Esophagus muscularis mucosa (tissue), 4 donors: ENCODE results near the gene XRCC6.

Source experiments
- EP300 ChIP-seq: sonication (generic); formaldehyde crosslinking; IDR thresholded peaks from one replicate; pipeline ENCODE4 v1.6.1; 2017; ENCODE audit warnings: antibody characterized with exemption
- POLR2A ChIP-seq: fragments of 450-650 bp; IDR thresholded peaks from one replicate; pipeline ENCODE4 v1.6.1; 2017; ENCODE audit warnings: antibody characterized with exemption, moderate library complexity, mild to moderate bottlenecking, low read depth
- POLR2AphosphoS5 ChIP-seq, 2 donors: sonication (generic); formaldehyde crosslinking; IDR thresholded peaks; one replicate each; pipeline ENCODE4 v1.6.1; 2017; ENCODE audit warnings: antibody characterized with exemption in 2 of 2
- TF ChIP-seq, protein P1 (sequence below), 3 experiments: fragments of 200-600 bp in 2 of 3; fragments of 450-650 bp in 1 of 3; sonication (generic) in 2 of 3; IDR thresholded peaks; one replicate each; pipeline ENCODE4 v1.5.1; 2017 to 2019; ENCODE audit warnings: antibody characterized with exemption in 3 of 3, mild to moderate bottlenecking in 2 of 3, moderate library complexity in 1 of 3

DNA sequence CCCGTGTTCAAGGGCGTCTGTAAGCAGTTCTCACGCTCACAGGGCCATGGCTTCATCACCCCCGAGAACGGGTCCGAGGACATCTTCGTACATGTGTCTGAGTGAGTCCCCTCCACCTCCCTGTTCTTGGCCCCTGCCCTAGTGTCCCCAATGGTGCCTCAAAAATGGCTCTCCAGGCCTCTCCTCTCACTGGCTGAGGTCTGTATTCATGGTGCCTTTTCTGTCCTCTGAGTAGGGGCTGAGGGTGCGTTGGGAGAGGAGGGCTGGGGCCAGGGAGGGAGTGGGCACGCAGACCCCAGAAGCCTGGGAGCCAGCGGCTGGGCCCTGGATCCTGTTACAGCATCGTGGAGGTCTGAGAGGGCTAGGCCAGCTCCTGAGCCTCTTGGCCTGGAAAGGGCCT is 47.4 kb upstream of the XRCC6 start:
- no peak for TF ChIP-seq POLR2A
- TF ChIP-seq, protein P1, sequence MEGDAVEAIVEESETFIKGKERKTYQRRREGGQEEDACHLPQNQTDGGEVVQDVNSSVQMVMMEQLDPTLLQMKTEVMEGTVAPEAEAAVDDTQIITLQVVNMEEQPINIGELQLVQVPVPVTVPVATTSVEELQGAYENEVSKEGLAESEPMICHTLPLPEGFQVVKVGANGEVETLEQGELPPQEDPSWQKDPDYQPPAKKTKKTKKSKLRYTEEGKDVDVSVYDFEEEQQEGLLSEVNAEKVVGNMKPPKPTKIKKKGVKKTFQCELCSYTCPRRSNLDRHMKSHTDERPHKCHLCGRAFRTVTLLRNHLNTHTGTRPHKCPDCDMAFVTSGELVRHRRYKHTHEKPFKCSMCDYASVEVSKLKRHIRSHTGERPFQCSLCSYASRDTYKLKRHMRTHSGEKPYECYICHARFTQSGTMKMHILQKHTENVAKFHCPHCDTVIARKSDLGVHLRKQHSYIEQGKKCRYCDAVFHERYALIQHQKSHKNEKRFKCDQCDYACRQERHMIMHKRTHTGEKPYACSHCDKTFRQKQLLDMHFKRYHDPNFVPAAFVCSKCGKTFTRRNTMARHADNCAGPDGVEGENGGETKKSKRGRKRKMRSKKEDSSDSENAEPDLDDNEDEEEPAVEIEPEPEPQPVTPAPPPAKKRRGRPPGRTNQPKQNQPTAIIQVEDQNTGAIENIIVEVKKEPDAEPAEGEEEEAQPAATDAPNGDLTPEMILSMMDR (IDR thresholded peaks at IDR 0.05): no peak
- no peak for TF ChIP-seq EP300
- TF ChIP-seq POLR2AphosphoS5 (IDR thresholded peaks at IDR 0.05): no peak
